ENCODE measurements around the gene ARL14EP.

Gene ARL14EP

DNA sequence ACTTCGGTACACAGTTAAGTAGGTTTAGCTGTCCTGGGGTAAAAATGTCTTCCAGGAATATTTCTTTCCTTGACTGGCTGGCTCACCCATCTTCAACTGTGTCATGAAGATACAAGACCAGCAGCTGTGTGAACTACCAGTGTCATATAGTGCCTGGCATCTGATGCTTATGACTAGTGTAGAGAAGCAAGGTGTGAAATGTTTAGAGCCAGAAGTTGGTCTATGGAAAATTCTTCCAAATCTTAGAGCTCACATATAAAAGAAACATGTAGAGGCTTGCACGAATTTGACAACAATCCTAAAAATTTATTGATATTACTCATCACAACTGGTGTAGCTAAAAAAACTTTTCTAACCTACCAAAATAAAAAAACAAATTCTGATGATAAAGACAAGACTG is 54.4 kb downstream of the ARL14EP start:
- no peak for DNase-seq (ENCODE audit: low read depth, low spot score)
- Histone ChIP-seq H3K36me3 (ENCODE audit: insufficient read depth, low read length) (no peaks in the 10 kb centered on the region), H3K9ac (ENCODE audit: insufficient read length) (no peak overlapping the region), H3K4me3 (no peak overlapping the region), H3K27ac (no peak overlapping the region), H3K9me3 (ENCODE audit: low read depth, low read length) (no peaks in the 10 kb centered on the region)
- no peak for TF ChIP-seq EZH2 (IDR thresholded peaks at IDR 0.05)
- TF ChIP-seq POLR2AphosphoS5 (IDR thresholded peaks at IDR 0.05; ENCODE audit: borderline replicate concordance, low read depth, low read length): no peak

DNA sequence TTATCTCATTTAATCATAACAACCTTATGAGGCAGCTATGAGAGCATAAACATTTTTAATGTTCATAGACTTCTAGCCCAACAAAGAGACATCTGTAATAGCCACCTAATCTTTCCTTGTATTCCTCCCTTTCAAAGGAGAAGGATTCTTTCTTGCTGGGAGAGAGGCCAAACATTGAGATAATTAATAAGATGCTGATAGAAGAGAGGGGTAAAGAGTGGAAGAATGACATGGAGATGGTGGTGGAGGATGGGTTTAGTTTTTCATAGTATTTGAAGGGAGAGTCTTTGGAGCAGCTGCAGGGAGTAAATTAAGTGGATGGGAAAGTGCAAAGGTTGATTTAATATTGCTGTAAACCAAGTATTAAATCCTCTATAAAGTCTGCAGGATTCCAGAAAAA is 57.9 kb downstream of the ARL14EP start:
- no peak overlapping the region for H3K4me3 ChIP-seq
- TF ChIP-seq POLR2AphosphoS5 (IDR thresholded peaks at IDR 0.05; ENCODE audit: borderline replicate concordance, low read depth, low read length) (no peak), EZH2 (IDR thresholded peaks at IDR 0.05) (no peak), FOXP2 (optimal IDR thresholded peaks at IDR 0.05; ENCODE audit: control extremely low read depth, extremely low read length, insufficient read depth) (no peak)
- no peak overlapping the region for H3K27ac ChIP-seq
- no peaks in the 10 kb centered on the region for H3K36me3 ChIP-seq (ENCODE audit: insufficient read depth, low read length)
- H3K9ac ChIP-seq (ENCODE audit: insufficient read length): no peak overlapping the region
- H3K9me3 ChIP-seq (ENCODE audit: low read depth, low read length): no peaks in the 10 kb centered on the region
- no peak for DNase-seq (ENCODE audit: low read depth, low spot score)

DNA sequence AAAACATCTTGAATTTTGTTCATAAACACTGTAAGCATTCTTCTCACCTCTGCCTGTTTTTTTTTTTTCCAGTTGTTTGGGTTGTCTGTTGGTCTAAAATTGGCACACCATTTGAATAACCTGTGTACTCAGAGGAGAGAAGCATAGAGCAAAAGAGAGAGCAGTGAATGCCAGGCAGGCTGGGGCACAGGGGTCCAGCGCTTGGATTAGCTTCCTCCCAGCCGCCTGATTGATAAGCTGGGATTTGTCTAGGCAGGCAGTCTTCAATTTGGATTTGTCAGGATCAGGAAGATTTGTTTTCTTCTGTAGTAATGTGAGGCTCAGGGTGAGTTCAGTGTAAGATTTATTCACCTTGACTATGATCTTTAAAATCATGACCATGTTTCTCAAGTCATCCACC is 59.0 kb downstream of the ARL14EP start:
- H3K27ac ChIP-seq: no peak overlapping the region
- no peak for DNase-seq (ENCODE audit: low read depth, low spot score)
- H3K4me3 ChIP-seq: no peak overlapping the region
- no peak for TF ChIP-seq FOXP2 (optimal IDR thresholded peaks at IDR 0.05; ENCODE audit: control extremely low read depth, extremely low read length, insufficient read depth)
- no peak for TF ChIP-seq POLR2AphosphoS5 (IDR thresholded peaks at IDR 0.05; ENCODE audit: borderline replicate concordance, low read depth, low read length)
- TF ChIP-seq EZH2 (IDR thresholded peaks at IDR 0.05): no peak
- H3K36me3 ChIP-seq (ENCODE audit: insufficient read depth, low read length): no peaks in the 10 kb centered on the region
- no peak overlapping the region for H3K9ac ChIP-seq (ENCODE audit: insufficient read length)
- H3K9me3 ChIP-seq (ENCODE audit: low read depth, low read length): no peaks in the 10 kb centered on the region

All from SK-N-MC (cell line).